ENCODE results near the gene ATF3. TPM values are rescaled to one million over a fixed set of nuclear protein-coding genes. Genes with fewer than 3 reads are reported as not detected.
A peak's percentile ranks its signal among the peaks of the same experiment; 100 is the strongest.
"Not testable (repeated sequence)": the region's sequence is repeated elsewhere in the genome, so short reads cannot be mapped to it uniquely, and the experiment has no call there.

ATF3 gene
- total RNA-seq, 1 donor from 2014 or later = 16.8 TPM

DNA sequence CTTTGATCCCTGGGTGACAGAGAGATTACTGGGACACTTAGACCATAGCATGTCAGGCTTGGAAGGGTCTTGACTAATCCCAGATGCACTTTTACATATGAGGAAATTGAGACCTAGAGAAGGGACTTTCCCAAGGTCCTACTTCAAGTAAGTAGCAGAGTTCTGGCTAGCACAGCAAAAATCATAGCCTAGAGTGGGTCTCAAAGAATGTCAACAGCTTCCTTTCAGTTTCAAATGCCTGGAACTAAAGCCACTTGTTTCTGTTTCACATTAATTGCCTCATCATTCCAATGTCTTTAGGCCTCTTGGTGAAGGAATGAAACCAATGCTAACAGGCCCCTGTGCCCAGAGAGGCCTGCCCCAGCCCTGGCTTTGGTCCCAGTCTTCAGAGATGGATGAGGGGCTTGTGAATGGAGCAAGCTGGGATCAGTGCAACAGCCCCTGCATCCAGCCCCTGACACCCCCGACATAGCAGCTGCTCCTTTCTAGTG lies 26.6 kb downstream of the ATF3 start:
- peaks cover 9% of the 10 kb centered on the region for H3K27me3 Mint-ChIP-seq
- TF ChIP-seq, protein P1, sequence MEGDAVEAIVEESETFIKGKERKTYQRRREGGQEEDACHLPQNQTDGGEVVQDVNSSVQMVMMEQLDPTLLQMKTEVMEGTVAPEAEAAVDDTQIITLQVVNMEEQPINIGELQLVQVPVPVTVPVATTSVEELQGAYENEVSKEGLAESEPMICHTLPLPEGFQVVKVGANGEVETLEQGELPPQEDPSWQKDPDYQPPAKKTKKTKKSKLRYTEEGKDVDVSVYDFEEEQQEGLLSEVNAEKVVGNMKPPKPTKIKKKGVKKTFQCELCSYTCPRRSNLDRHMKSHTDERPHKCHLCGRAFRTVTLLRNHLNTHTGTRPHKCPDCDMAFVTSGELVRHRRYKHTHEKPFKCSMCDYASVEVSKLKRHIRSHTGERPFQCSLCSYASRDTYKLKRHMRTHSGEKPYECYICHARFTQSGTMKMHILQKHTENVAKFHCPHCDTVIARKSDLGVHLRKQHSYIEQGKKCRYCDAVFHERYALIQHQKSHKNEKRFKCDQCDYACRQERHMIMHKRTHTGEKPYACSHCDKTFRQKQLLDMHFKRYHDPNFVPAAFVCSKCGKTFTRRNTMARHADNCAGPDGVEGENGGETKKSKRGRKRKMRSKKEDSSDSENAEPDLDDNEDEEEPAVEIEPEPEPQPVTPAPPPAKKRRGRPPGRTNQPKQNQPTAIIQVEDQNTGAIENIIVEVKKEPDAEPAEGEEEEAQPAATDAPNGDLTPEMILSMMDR (IDR thresholded peaks at IDR 0.05) = no peak
- intact Hi-C loops (cut with micrococcal nuclease) = no loop called here
- no peaks in the 10 kb centered on the region for H3K9me3 Mint-ChIP-seq
- ATAC-seq (ENCODE audit: low read depth) (peak; percentile 46), DNase-seq (no peak)
- POLR2A ChIA-PET = interaction anchor here (0.6 kb wide), 1 partner anchor 220 kb away, joined by 3 read pairs; the partner anchor contains the start of gene PACC1
- peak overlapping the region; percentile 37 for H3K27ac Mint-ChIP-seq
- H3K36me3 Mint-ChIP-seq (ENCODE audit: low read depth) = no peaks in the 10 kb centered on the region
- peak overlapping the region; percentile 15 for H3K4me3 Mint-ChIP-seq
- H3K4me1 Mint-ChIP-seq = peaks cover 35% of the 10 kb centered on the region
- CTCF ChIA-PET = interaction anchor here (0.6 to 0.8 kb wide), 2 partner anchors 30 to 179 kb away, joined by 3 to 4 read pairs; no protein-coding TSS in a partner anchor

DNA sequence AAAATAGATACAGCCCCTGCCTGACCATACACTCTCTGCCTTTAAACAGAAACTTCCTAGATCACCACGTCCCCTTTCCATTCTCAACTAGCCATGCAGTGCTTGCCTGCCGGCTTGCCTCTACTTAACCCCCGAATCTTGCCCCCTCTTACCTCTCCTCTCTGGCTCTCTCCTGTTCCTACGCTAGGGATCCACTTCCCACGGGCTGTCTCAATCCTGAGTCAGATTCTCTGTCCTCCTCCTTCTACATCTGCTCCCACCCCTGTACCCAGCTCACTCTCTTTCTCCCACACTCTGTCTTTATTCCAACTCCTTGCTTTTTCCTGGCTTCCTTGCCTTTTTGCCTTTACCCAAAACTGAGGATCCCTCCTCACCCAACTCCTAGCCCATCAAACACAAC lies 29.3 kb downstream of the ATF3 start:
- intact Hi-C loops (cut with micrococcal nuclease) = no loop called here
- Mint-ChIP-seq H3K27me3 (peaks cover 9% of the 10 kb centered on the region), H3K9me3 (peaks cover 6% of the 10 kb centered on the region), H3K27ac (no peak overlapping the region), H3K4me3 (no peak overlapping the region), H3K36me3 (ENCODE audit: low read depth) (no peaks in the 10 kb centered on the region), H3K4me1 (peaks cover 33% of the 10 kb centered on the region)
- DNase-seq (no peak), ATAC-seq (ENCODE audit: low read depth) (no peak)
- POLR2A ChIA-PET = no interaction called here
- CTCF ChIA-PET = no interaction called here
- TF ChIP-seq, protein P1 (IDR thresholded peaks at IDR 0.05) = no peak

DNA sequence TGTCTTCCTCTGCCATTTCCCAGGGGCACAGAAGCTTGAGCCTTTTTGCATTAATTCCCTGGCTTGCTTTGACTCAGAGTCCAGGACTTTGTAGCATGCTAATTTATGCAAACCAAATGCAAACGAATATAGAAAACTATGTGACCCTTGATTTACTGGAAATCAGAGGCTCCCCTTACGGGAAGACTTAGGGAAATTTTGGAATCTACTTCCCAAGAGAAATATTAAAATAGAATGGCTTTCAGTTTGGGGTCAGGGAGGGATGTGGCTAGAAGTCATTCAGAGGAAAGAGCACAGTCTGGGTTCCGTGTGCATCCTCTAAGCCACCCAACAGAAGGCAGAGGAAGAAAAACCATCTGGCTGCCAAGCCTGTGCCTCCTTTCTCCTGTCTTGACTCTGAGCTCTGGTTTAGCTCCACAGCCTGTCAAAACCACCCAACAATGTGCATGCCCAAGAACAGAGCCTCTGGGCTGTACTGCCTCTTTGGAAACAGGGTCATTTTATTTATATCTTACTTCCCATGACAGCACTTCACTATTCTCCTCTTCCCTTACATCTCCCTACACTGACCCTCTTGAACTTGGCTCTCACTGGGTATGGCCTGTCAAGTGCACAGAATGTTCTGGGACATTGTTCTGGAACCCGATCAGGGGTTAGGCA lies 30.1 kb downstream of the ATF3 start:
- peaks cover 27% of the 10 kb centered on the region for H3K4me1 Mint-ChIP-seq
- ChIA-PET POLR2A (no interaction called here), CTCF (no interaction called here)
- DNase-seq = no peak
- no peak for ATAC-seq (ENCODE audit: low read depth)
- no peak overlapping the region for H3K27ac Mint-ChIP-seq
- peaks cover 9% of the 10 kb centered on the region for H3K27me3 Mint-ChIP-seq
- H3K4me3 Mint-ChIP-seq = no peak overlapping the region
- H3K36me3 Mint-ChIP-seq (ENCODE audit: low read depth) = no peaks in the 10 kb centered on the region
- intact Hi-C loops (cut with micrococcal nuclease) = no loop called here
- TF ChIP-seq, protein P1 (IDR thresholded peaks at IDR 0.05) = no peak
- H3K9me3 Mint-ChIP-seq = peaks cover 6% of the 10 kb centered on the region

DNA sequence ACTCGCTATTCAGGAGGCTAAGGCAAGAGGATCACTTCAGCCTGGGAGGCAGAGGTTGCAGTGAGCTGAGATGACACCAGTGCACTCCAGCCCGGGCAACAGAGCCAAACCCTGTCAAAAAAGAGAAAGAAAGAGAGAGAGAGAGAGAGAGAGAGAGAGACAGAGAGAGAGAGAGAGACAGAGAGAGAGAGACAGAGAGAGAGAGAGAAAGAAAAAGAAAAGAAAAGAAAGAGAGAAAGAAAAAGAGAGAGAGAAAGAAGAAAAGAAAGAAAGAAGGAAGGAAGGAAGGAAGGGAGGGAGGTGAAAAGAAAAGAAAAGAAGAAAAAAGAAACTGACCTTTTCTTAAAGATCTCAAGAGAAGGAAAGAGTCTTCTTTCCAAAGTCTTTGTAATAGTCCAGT lies 31.0 kb downstream of the ATF3 start:
- H3K27me3 Mint-ChIP-seq; DNase-seq; H3K27ac Mint-ChIP-seq; intact Hi-C loops (cut with micrococcal nuclease); H3K9me3 Mint-ChIP-seq; ATAC-seq (ENCODE audit: low read depth); POLR2A ChIA-PET; H3K4me3 Mint-ChIP-seq; H3K36me3 Mint-ChIP-seq (ENCODE audit: low read depth): not testable (repeated sequence)
- CTCF ChIA-PET = interaction anchor here (1.0 kb wide), 1 partner anchor 26 kb away, joined by 3 read pairs; no protein-coding TSS in a partner anchor
- peaks cover 24% of the 10 kb centered on the region for H3K4me1 Mint-ChIP-seq

DNA sequence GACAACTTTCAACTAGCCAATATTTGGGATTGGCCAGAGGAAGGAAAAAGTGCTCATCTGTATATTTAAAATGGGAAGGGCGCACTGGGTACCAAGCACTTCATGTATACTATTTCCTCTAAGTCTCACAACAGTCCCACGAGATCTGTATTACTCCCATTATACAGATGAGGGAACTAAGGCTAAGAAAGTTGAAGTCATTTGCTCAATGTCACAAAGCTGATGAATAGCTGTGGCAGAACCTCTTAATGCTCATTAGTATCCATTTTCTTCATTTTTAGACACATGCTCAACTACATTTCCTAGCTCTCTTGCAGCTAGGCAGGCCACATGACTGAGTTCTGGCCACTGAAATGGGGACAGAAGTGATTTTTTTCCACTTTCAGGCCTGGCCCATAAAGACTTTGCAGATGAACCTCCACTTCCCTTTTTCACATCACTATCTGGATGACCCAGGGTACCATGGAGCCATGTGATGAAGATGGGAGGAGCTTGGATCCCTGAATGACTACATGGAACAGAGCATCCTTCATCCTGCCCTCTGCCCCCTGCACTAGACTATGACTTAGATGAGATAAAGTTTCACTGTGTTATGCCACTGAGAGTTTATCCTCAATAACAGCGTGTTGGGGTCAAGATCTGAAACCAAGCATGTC lies 31.8 kb downstream of the ATF3 start:
- ChIA-PET CTCF (interaction anchor here (1.0 to 1.3 kb wide), 2 partner anchors 25 kb away, joined by 3 read pairs; no protein-coding TSS in a partner anchor), POLR2A (no interaction called here)
- H3K36me3 Mint-ChIP-seq (ENCODE audit: low read depth) = no peaks in the 10 kb centered on the region
- no peak overlapping the region for H3K27ac Mint-ChIP-seq
- no peak overlapping the region for H3K4me3 Mint-ChIP-seq
- H3K9me3 Mint-ChIP-seq = peaks cover 6% of the 10 kb centered on the region
- no peak for DNase-seq
- TF ChIP-seq, protein P1 (IDR thresholded peaks at IDR 0.05) = no peak
- peaks cover 9% of the 10 kb centered on the region for H3K27me3 Mint-ChIP-seq
- no peak for ATAC-seq (ENCODE audit: low read depth)
- peaks cover 15% of the 10 kb centered on the region for H3K4me1 Mint-ChIP-seq
- intact Hi-C loops (cut with micrococcal nuclease) = no loop called here

Data from activated B cell treated with CpG ODN at 0.5 μM for 24 hours (primary cell).